K562 (cell line): ENCODE data around the gene FLAD1. TPM values are rescaled to one million over a fixed set of nuclear protein-coding genes. Genes with fewer than 3 reads are reported as not detected.

Source experiments
- ATAC-seq: fragments of 200-7000 bp; cut with Tn5 transposase; 3 replicates; pipeline ENCODE4 v1.9.1; 2020; ENCODE audit warnings: moderate library complexity
- BruUV-seq: library from RNA; stranded (reverse); fragments of 400-500 nt; replicated peaks from 2 replicates; lab custom pipeline; 2021; lab: Mats Ljungman, UMichigan
- CTCF ChIA-PET: fragments of 300-600 bp; formaldehyde crosslinking; extraction: SDS; loops from one replicate; lab custom pipeline; 2021; ENCODE audit warnings: low intra/inter-chr PET ratio; lab: Yijun Ruan, JAX
- POLR2A ChIA-PET: fragments of 300-600, 350-650 bp; sonication (Branson Sonifier 250); formaldehyde crosslinking; extraction: SDS; loops from one replicate; lab custom pipeline; 2021; ENCODE audit warnings: antibody characterized with exemption, inconsistent platforms; lab: Yijun Ruan, JAX
- DNase-seq, 4 experiments: peaks; one replicate each; pipeline versions ENCODE4 v3.0.0 to v3.0.0-alpha.2; 2011 to 2018; ENCODE audit warnings: low spot score in 3 of 4, mixed read lengths in 3 of 4; ENCODE audit errors: extremely low read depth in 1 of 4
- FAIRE-seq: peaks from 2 replicates; lab custom pipeline; 2011; peaks lifted over from hg19 to GRCh38; lab: Jason Lieb, UNC
- H2AFZ ChIP-seq: 2 replicates; pipeline ENCODE4 v1.6.0; 2011; ENCODE audit warnings: low read depth, low read length, control low read depth, inconsistent platforms
- H3K27ac ChIP-seq: fragments of 200-600 bp; 3 replicates; pipeline ENCODE4 v1.8.0; 2011; ENCODE audit warnings: low read depth, mild to moderate bottlenecking, control low read depth, inconsistent platforms, low read length, moderate library complexity, mixed read lengths; ENCODE audit errors: extremely low read depth
- H3K27me3 ChIP-seq, 2 experiments: fragments of 300-600 bp in 1 of 2; 2 replicates in 1 of 2; 3 replicates in 1 of 2; pipeline versions ENCODE4 v1.6.0 to v1.8.0; 2011; ENCODE audit warnings: inconsistent platforms in 2 of 2, low read length in 2 of 2, mild to moderate bottlenecking in 1 of 2, mixed read lengths in 1 of 2, moderate library complexity in 1 of 2; ENCODE audit not compliant: control insufficient read depth in 2 of 2, insufficient read depth in 2 of 2
- H3K36me3 ChIP-seq: fragments of 300-600 bp; 3 replicates; pipeline ENCODE4 v1.8.0; 2011; ENCODE audit warnings: mild to moderate bottlenecking, low read length, inconsistent platforms; ENCODE audit not compliant: control insufficient read depth, insufficient read depth
- H3K4me1 ChIP-seq, 2 experiments: fragments of 200-600 bp in 1 of 2; replicated peaks in 1 of 2; 2 replicates in 1 of 2; 3 replicates in 1 of 2; pipeline versions ENCODE4 v1.5.1 to v1.8.0; 2011; ENCODE audit warnings: inconsistent platforms in 2 of 2, low read length in 2 of 2, mild to moderate bottlenecking in 1 of 2, mixed read lengths in 1 of 2, moderate library complexity in 1 of 2; ENCODE audit not compliant: control insufficient read depth in 2 of 2, insufficient read depth in 2 of 2
- H3K4me2 ChIP-seq: 2 replicates; pipeline ENCODE4 v1.6.1; 2011; ENCODE audit warnings: low read length, control low read depth, inconsistent platforms, mixed read lengths; ENCODE audit not compliant: insufficient read depth
- H3K4me3 ChIP-seq: fragments of 200-600 bp; sonication (generic), shearing (Covaris generic); 2 replicates; pipeline ENCODE4 v1.5.1; 2016; ENCODE audit warnings: control low read depth, inconsistent platforms
- H3K79me2 ChIP-seq: fragments of 200-600 bp; 3 replicates; pipeline ENCODE4 v1.8.0; 2011; ENCODE audit warnings: low read length, inconsistent platforms; ENCODE audit not compliant: control insufficient read depth, insufficient read depth
- H3K9ac ChIP-seq, 2 experiments: 2 replicates each; pipeline versions ENCODE4 v1.6.0 to v1.6.1; 2011; ENCODE audit warnings: low read depth in 2 of 2, low read length in 2 of 2, control low read depth in 1 of 2, inconsistent platforms in 1 of 2, mild to moderate bottlenecking in 1 of 2, mixed read lengths in 1 of 2; ENCODE audit not compliant: insufficient read depth in 1 of 2
- H3K9me1 ChIP-seq: one replicate; pipeline ENCODE4 v1.6.0; 2011; ENCODE audit warnings: inconsistent platforms, mild to moderate bottlenecking, low read length, moderate library complexity; ENCODE audit not compliant: control insufficient read depth, insufficient read depth
- H3K9me3 ChIP-seq: replicated peaks from 2 replicates; pipeline ENCODE4 v1.5.1; 2011; ENCODE audit warnings: low read depth, low read length, inconsistent platforms; ENCODE audit not compliant: control insufficient read depth, insufficient read depth
- H4K20me1 ChIP-seq: replicated peaks from 2 replicates; pipeline ENCODE4 v1.6.1; 2011; ENCODE audit warnings: low read length, inconsistent platforms, mixed read lengths; ENCODE audit not compliant: control insufficient read depth, insufficient read depth
- HNRNPUL1 ChIP-seq: fragments of 200-400 bp; formaldehyde crosslinking; IDR thresholded peaks from 2 replicates; pipeline ENCODE4 v1.6.1; 2017; ENCODE audit warnings: low read length
- NFIC ChIP-seq: fragments of 450-650 bp; IDR thresholded peaks from 2 replicates; pipeline ENCODE4 v1.6.1; 2017; ENCODE audit warnings: mild to moderate bottlenecking, inconsistent platforms
- PCBP2 ChIP-seq: fragments of 200-400 bp; formaldehyde crosslinking; IDR thresholded peaks from 2 replicates; pipeline ENCODE4 v1.6.1; 2018; ENCODE audit warnings: low read length, low read depth, mild to moderate bottlenecking, moderate library complexity; ENCODE audit not compliant: poor library complexity, severe bottlenecking
- ZNF184 ChIP-seq: sonication (generic); formaldehyde crosslinking; IDR thresholded peaks from 2 replicates; pipeline ENCODE4 v1.5.0; 2020; ENCODE audit warnings: missing genetic modification reagents
- WGBS: fragments of 100-300 bp; shearing (Covaris generic); methylation state at CpG from one replicate; pipeline ENCODE4 v1.1.6; 2016; ENCODE audit warnings: low coverage, mixed read lengths; ENCODE audit not compliant: insufficient coverage; ENCODE audit errors: missing lambda C conversion rate; 5-methylcytosine and 5-hydroxymethylcytosine counted together
- in situ Hi-C: fragments of 300-500 bp; cut with MboI; formaldehyde crosslinking; loops from 4 replicates; pipeline ENCODE4 v1.15.0; 2018; ENCODE audit warnings: inconsistent platforms, mixed read lengths
- intact Hi-C: fragments of 100-400 bp; cut with micrococcal nuclease; formaldehyde crosslinking; loops from 2 replicates; pipeline ENCODE4 v1.14.2; 2022
- polyA plus RNA-seq, 8 experiments: library from polyadenylated mRNA; depleted of rRNA in 4 of 8; stranded (reverse) in 5 of 8; unstranded in 3 of 8; fragments of >200 nt; fragmentation: Nextera tagmentation in 2 of 8; fragmentation: Illumina TruSeq in 1 of 8; extraction: Ambion mirVana in 2 of 8; extraction: Trizol in 1 of 8; gene quantifications; 2 replicates each; pipeline versions ENCODE4 v1.2.1 to v1.2.3, GENCODE V29; 2011 to 2014; ENCODE audit warnings: inconsistent platforms in 1 of 8, missing spikeins in 1 of 8
- total RNA-seq, 7 experiments: library from RNA; depleted of rRNA in 6 of 7; stranded (reverse); fragments of >200 nt in 6 of 7; fragmentation: Illumina TruSeq in 2 of 7; extraction: Trizol in 2 of 7; gene quantifications; 2 replicates each; pipeline versions ENCODE4 v1.2.1 to v1.2.3, GENCODE V29; 2011 to 2021; ENCODE audit warnings: low replicate concordance in 1 of 7
- TF ChIP-seq, protein P1 (sequence below): sonication (generic); formaldehyde crosslinking; IDR thresholded peaks from 2 replicates; pipeline ENCODE4 v1.9.0; 2022; ENCODE audit warnings: mild to moderate bottlenecking, missing genetic modification reagents
- TF ChIP-seq, protein P2 (sequence below): fragments of 450-650 bp; formaldehyde crosslinking; IDR thresholded peaks from 2 replicates; pipeline ENCODE4 v1.4.0; 2022; ENCODE audit warnings: missing genetic modification characterization

FLAD1 gene
- total and polyA plus RNA-seq, 9 of the 15 experiments (the other 6 are each of a cell fraction or from before 2014, with no cell fraction given): 24.9 to 85.8 (median 67.0) TPM

DNA sequence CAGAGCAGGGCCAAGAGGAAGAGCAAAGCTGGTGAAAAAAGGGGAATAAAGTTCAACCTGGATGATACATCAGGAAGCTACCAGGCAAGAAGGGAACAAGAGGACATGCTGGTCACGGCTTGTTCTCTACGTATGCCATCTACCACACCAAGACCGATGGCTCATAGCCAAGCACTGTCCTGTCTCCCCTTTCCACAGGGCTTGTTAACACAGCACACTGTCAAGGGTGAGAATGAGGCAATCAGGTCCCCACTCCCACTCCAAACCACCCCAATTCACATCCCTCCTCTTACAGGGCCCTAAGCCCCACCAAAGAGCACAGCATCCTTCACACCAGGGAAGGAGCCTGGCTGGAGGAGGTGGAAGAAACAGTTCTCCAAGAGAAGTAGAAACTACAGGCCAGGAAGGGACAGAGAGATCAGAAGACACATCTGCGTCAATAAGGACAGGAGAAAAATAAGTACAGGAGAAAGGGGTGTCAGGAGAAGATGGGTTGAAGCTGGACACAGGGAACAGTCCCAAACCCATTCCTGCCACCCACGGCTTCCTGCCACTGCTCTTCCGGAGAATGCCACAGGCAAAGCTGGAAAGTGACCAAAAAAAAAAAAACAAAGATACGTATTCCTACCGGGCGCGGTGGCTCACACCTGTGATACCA is 11.7 kb upstream of the FLAD1 start:
- in situ Hi-C loops: no loop called here
- Histone ChIP-seq H3K9me3 (no peaks in the 10 kb centered on the region), H3K4me2 (peak overlapping the region; percentile 82), H3K4me3 (peak overlapping the region; percentile 40), H3K27me3 (no peaks in the 10 kb centered on the region; a peak in 1 of 5 replicates), H3K4me1 (peaks cover 38 to 46% of the 10 kb centered on the region in 2 experiments), H3K27ac (peak overlapping the region; percentile 84), H3K79me2 (peaks cover 59% of the 10 kb centered on the region), H3K36me3 (peaks cover 38% of the 10 kb centered on the region), H3K9ac (peak overlapping the region; percentile 59 to 91; a peak in 3 of 4 replicates), H4K20me1 (no peaks in the 10 kb centered on the region), H2AFZ (no peak overlapping the region), H3K9me1 (no peaks in the 10 kb centered on the region)
- ATAC-seq (no peak), FAIRE-seq (no peak), DNase-seq (no peak)
- POLR2A ChIA-PET: interaction anchor here (0.6 to 8.3 kb wide), 12 partner anchors 9 to 99 kb away, joined by 3 to 80 read pairs (median 4); partner anchors contain the start of genes EFNA4, FLAD1, LENEP and PBXIP1
- 65% methylated on average over 7 of the region's 10 CpGs for WGBS
- CTCF ChIA-PET: no interaction called here
- BruUV-seq: no TSS peak
- TF ChIP-seq NFIC (peak; percentile 71), PCBP2 (no peak)
- TF ChIP-seq, protein P1, sequence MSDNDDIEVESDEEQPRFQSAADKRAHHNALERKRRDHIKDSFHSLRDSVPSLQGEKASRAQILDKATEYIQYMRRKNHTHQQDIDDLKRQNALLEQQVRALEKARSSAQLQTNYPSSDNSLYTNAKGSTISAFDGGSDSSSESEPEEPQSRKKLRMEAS: peak; percentile 13; the same call in 1 of the 2 replicates
- intact Hi-C loops: loop anchor here (5.0 kb wide), 1 partner anchor 91 kb away; the partner anchor contains the start of gene EFNA4

DNA sequence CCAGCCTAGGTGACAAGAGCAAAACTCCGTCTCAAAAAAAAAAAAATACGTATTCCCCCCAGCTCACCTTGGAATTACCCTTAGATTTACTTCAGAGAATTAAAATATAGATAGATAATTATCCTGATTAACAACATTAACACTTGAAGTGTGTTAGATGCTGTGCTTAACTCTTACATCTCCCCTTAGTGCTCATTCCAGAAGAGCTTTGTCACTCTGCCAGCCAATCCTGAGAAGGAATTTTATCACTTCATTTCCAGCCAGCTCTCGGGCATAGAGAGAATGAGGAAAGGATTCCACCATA is 11.0 kb upstream of the FLAD1 start:
- no peaks in the 10 kb centered on the region for H3K9me3 ChIP-seq
- peak overlapping the region; percentile 66; the same call in 1 of the 2 replicates for H3K4me3 ChIP-seq
- H3K9me1 ChIP-seq: no peaks in the 10 kb centered on the region
- peaks cover 37% of the 10 kb centered on the region for H3K36me3 ChIP-seq
- peaks cover 66% of the 10 kb centered on the region for H3K79me2 ChIP-seq
- ATAC-seq (no peak), FAIRE-seq (no peak), DNase-seq (no peak)
- BruUV-seq: no TSS peak
- ChIA-PET POLR2A (interaction anchor here (0.6 to 8.3 kb wide), 8 partner anchors 10 to 86 kb away, joined by 3 to 80 read pairs (median 10); partner anchors contain the start of genes FLAD1, LENEP, PBXIP1 and PYGO2), CTCF (no interaction called here)
- H3K27ac ChIP-seq: peak overlapping the region; percentile 99
- in situ Hi-C loops: no loop called here
- 54% methylated on average over 3 of the region's 3 CpGs for WGBS
- no peaks in the 10 kb centered on the region for H4K20me1 ChIP-seq
- H3K27me3 ChIP-seq: no peaks in the 10 kb centered on the region; a peak in 1 of 5 replicates
- peak overlapping the region; percentile 96 for H3K4me2 ChIP-seq
- H2AFZ ChIP-seq: peak overlapping the region; percentile 22; the same call in 1 of the 2 replicates
- no peak for TF ChIP-seq HNRNPUL1
- TF ChIP-seq ZNF184 (CRISPR knock-in tag): no peak
- TF ChIP-seq, protein P2, sequence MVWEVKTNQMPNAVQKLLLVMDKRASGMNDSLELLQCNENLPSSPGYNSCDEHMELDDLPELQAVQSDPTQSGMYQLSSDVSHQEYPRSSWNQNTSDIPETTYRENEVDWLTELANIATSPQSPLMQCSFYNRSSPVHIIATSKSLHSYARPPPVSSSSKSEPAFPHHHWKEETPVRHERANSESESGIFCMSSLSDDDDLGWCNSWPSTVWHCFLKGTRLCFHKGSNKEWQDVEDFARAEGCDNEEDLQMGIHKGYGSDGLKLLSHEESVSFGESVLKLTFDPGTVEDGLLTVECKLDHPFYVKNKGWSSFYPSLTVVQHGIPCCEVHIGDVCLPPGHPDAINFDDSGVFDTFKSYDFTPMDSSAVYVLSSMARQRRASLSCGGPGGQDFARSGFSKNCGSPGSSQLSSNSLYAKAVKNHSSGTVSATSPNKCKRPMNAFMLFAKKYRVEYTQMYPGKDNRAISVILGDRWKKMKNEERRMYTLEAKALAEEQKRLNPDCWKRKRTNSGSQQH (CRISPR knock-in tag): no peak
- TF ChIP-seq NFIC: 0 out of 2 replicates have a peak, but pooled peaks have one; percentile 32
- intact Hi-C loops: loop anchor here (5.0 kb wide), 1 partner anchor 90 kb away; the partner anchor contains the start of gene EFNA4
- H3K4me1 ChIP-seq: peaks cover 42 to 51% of the 10 kb centered on the region in 2 experiments
- H3K9ac ChIP-seq: peak overlapping the region; percentile 82 to 97; a peak in 3 of 4 replicates
